GM12801 (cell line): ENCODE results near the gene KIF17.

Experiments used
- CTCF ChIP-seq: IDR thresholded peaks from one replicate; pipeline ENCODE4 v1.5.1; 2011; ENCODE audit warnings: control low read depth; ENCODE audit not compliant: insufficient read length; ENCODE audit errors: extremely low read depth

KIF17 gene

DNA sequence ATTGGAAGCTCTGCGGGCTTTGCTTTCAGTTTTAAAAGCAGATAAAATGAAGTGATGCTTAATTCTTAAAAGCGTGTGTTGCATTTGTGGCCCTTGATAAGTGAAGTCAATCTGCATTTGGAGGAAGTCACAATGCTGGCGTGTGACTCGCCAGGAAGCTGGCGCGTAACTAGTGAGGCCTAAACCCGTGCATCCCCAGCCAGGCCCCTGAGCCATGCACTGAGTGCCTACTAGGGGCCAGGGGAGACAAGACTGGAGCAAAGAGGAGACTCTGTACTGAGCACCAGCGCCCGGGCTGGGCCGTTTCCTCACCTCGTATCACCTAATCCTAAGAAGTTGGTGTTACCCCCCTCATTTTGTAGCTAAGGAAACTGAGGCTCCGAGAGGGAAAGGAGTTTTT is 52.1 kb downstream of the KIF17 start:
- no peak for TF ChIP-seq CTCF

- no peak for TF ChIP-seq CTCF
Observed at GRCh38 chr1:20663969-20664715, 53.7 kb downstream of the KIF17 start.

DNA sequence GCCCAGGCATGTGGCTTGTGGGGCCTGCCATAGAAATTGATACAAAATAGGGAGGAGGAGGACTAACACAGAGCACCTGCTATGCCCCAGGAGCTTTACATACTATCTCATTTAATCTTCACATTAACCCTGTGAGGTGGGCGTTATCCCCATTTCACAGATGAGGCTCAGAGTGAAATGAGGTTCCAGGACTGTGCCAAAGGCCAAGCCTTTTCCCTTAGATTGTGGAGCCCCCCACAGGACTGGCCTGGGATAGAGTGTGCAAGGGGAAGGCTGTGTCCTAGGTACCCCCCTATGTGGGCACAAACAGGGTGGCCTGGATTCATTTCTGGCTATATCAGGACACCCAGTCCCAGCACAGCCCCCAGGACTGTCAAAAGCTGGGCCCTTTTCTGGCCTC is 54.4 kb downstream of the KIF17 start:
- no peak for TF ChIP-seq CTCF

- no peak for TF ChIP-seq CTCF
Observed at GRCh38 chr1:20662110-20662475, 55.7 kb downstream of the KIF17 start.

GRCh38 chr1:20661207-20662109 is 56.3 kb downstream of the KIF17 start, which contains the start of gene DDOST:
Gene DDOST (minus strand): TSS chr1:20661369. CDS start chr1:20661350, 19 bp downstream.
- no peak for TF ChIP-seq CTCF

DNA sequence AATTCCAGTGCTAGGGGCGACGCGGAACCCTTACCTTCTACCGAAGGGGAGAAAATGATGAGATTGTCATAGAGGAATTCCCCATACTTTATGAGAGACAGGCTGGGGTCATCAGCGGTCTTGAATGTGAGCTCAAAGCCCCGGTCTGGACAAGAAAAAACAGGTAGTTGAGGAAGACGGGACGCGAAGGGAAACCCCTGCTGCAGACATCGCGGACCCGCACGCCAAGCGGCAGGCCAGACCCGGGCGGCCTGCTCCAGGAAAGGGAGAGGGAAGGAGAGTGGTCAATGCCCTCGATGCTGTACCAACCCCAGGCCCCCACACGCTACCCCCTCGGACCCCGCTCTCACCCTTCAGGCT is 57.0 kb downstream of the KIF17 start:
- TF ChIP-seq CTCF: no peak

- no peak for TF ChIP-seq CTCF
Observed at GRCh38 chr1:20660363-20660762, 57.4 kb downstream of the KIF17 start.
